Left lung (tissue), 10 donors: ENCODE results near the gene POLR1G. TPM values are rescaled to one million over a fixed set of nuclear protein-coding genes. Genes with fewer than 3 reads are reported as not detected.

ENCODE experiments used
- ATAC-seq: fragments of 200-7000 bp; cut with Tn5 transposase; one replicate; pipeline ENCODE4 v1.9.1; 2020; ENCODE audit warnings: moderate library complexity
- DNase-seq, 4 donors: peaks; one replicate each; pipeline ENCODE4 v3.0.0-alpha.2; 2013 to 2020
- H3K27ac ChIP-seq, 2 donors: fragments of 200-600 bp; sonication (generic) in 1 of 2; one replicate each; pipeline versions ENCODE4 v1.5.0 to v1.8.0; 2020 to 2021
- H3K27me3 ChIP-seq, 2 donors: fragments of 200-600 bp; sonication (generic) in 1 of 2; one replicate each; pipeline versions ENCODE4 v1.5.0 to v1.8.0; 2020 to 2021
- H3K36me3 ChIP-seq, 2 donors: fragments of 200-600 bp; sonication (generic) in 1 of 2; one replicate each; pipeline versions ENCODE4 v1.5.0 to v1.8.0; 2020 to 2021
- H3K4me1 ChIP-seq, 2 donors: fragments of 200-600 bp; one replicate each; pipeline ENCODE4 v1.8.0; 2021
- H3K4me3 ChIP-seq, 2 donors: fragments of 200-600 bp; sonication (generic) in 1 of 2; one replicate each; pipeline versions ENCODE4 v1.5.0 to v1.8.0; 2020 to 2021; ENCODE audit warnings: mild to moderate bottlenecking in 1 of 2
- H3K9me3 ChIP-seq, 2 donors: fragments of 200-600 bp; sonication (generic) in 1 of 2; one replicate each; pipeline versions ENCODE4 v1.5.0 to v1.8.0; 2020 to 2021
- CTCF ChIP-seq, 2 donors: fragments of 200-600 bp; sonication (generic) in 1 of 2; IDR thresholded peaks; one replicate each; pipeline versions ENCODE4 v1.5.0 to v1.8.0; 2021; ENCODE audit warnings: antibody characterized with exemption in 2 of 2
- intact Hi-C, 2 donors: fragments of 100-400 bp; cut with DNase I; formaldehyde crosslinking; loops; one replicate each; pipeline versions ENCODE4 v1.11.2 to v1.14.2; 2022
- polyA plus RNA-seq, 6 donors: library from polyadenylated mRNA; unstranded; fragments of 120-200 nt; gene quantifications; one replicate each; pipeline ENCODE4 v1.2.1, GENCODE V29; 2013; ENCODE audit not compliant: insufficient read length in 6 of 6
- total RNA-seq, 2 donors: library from RNA; stranded (reverse); fragmentation: NEBNext Ultra II Directional; extraction: Animal tissue kit (Norgen Biotek cat#: 25700); gene quantifications; one replicate each; pipeline ENCODE4 v1.2.1, GENCODE V29; 2021
- donor health status: DM: no; HTN: yes; CAD: no.
- donor health status: DM: no; HTN: no; CAD: no.

POLR1G gene
- total and polyA plus RNA-seq, 8 donors = 2.8 to 6.0 (median 4.5) TPM

DNA sequence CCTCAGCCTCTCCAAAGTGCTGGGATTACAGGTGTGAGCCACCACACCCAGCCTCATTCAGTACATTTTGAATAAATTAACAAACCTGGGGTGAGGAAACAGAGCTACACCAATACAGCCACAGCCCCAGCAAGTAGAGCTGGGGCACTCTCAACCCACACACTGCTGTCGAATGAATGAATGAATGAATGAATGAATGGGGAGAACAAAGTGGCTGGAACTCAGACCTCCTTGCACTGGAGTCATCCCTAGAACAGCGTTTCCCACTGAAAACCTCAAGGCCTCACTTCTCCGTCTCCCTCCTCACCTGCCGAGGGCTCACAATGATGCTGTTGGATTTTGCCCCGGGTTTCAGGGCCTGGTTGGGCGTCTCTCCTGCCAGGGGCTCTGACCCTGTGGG is 14.4 kb downstream of the POLR1G start:
- intact Hi-C loops = no loop called here
- TF ChIP-seq CTCF (IDR thresholded peaks at IDR 0.05) = no peak
- ATAC-seq (no peak), DNase-seq (no peak)
- H3K36me3 ChIP-seq = peaks cover 0 to 52% of the 10 kb centered on the region in 2 donors
- no peak overlapping the region for H3K27ac ChIP-seq
- H3K9me3 ChIP-seq = no peaks in the 10 kb centered on the region
- no peaks in the 10 kb centered on the region for H3K27me3 ChIP-seq
- peaks cover 12 to 68% of the 10 kb centered on the region in 2 donors for H3K4me1 ChIP-seq
- no peak overlapping the region for H3K4me3 ChIP-seq

GRCh38 chr19:45421947-45422498 is 15.6 kb downstream of the POLR1G start:
- TF ChIP-seq CTCF (IDR thresholded peaks at IDR 0.05) = no peak
- H3K9me3 ChIP-seq = no peaks in the 10 kb centered on the region
- no peak for DNase-seq
- no peak for ATAC-seq
- peaks cover 12 to 74% of the 10 kb centered on the region in 2 donors for H3K4me1 ChIP-seq
- H3K36me3 ChIP-seq = peaks cover 0 to 40% of the 10 kb centered on the region in 2 donors
- intact Hi-C loops = no loop called here
- no peak overlapping the region for H3K4me3 ChIP-seq
- peak overlapping the region in 1 of 2 donors; percentile 8 for H3K27ac ChIP-seq
- H3K27me3 ChIP-seq = no peaks in the 10 kb centered on the region

DNA sequence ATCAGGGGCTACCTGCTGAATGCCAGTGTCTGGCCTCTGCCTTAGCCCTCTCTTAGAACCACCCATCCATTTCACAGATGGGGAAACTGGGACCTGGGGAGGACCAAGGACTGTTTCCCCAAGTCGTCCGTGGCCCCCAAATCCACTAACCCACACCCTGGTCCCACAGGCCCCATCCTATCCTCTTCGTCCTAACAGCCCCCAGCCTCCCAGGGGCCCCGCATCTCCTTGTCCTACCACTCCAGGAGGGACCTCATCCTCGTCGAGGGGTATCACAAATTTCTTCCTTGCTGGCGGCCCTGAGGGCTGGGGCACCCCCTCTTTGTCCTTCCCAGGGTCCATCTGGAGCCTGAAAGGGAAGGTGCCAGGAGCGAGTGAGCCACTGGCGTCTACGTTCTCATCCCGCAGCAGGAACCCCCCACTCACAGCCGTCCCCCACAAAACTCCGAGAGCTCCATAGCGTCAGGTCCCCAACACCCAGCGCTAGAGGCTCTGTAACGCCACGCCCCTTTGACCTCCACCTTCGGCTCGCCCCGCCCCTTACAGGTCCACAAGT is 16.7 kb downstream of the POLR1G start:
- no peak for TF ChIP-seq CTCF (IDR thresholded peaks at IDR 0.05)
- DNase-seq = no peak
- H3K27me3 ChIP-seq = peaks cover 0 to 6% of the 10 kb centered on the region in 2 donors
- peaks cover 0 to 29% of the 10 kb centered on the region in 2 donors for H3K36me3 ChIP-seq
- intact Hi-C loops = no loop called here
- no peaks in the 10 kb centered on the region for H3K9me3 ChIP-seq
- peak overlapping the region; percentile 50 to 61 for H3K4me3 ChIP-seq
- peaks cover 12 to 85% of the 10 kb centered on the region in 2 donors for H3K4me1 ChIP-seq
- no peak for ATAC-seq
- H3K27ac ChIP-seq = peak overlapping the region; percentile 93 to 97

- TF ChIP-seq CTCF (IDR thresholded peaks at IDR 0.05) = no peak
- Histone ChIP-seq H3K9me3 (no peaks in the 10 kb centered on the region), H3K27me3 (peaks cover 0 to 11% of the 10 kb centered on the region in 2 donors), H3K27ac (peak within 1 kb of the TSS; percentile 93 to 97), H3K4me3 (peak within 1 kb of the TSS; percentile 50 to 61), H3K36me3 (peaks cover 0 to 24% of the 10 kb centered on the region in 2 donors), H3K4me1 (peaks cover 12 to 90% of the 10 kb centered on the region in 2 donors)
- ATAC-seq (peak; percentile 88), DNase-seq (peak; percentile 83 to 98 (median 95))
- intact Hi-C loops = no loop called here
Measured at GRCh38 chr19:45423589-45424190, 17.2 kb downstream of the POLR1G start, which contains the start of gene ERCC1. ERCC1 (minus strand) TSS chr19:45423917; CDS start chr19:45423374, 543 bp downstream.
